Mucosa of descending colon (tissue), 3 donors: ENCODE results near the gene CLSTN2. TPM values are rescaled to one million over a fixed set of nuclear protein-coding genes. Genes with fewer than 3 reads are reported as not detected.

Experiments used
- ATAC-seq: fragments of 200-7000 bp; cut with Tn5 transposase; one replicate; pipeline ENCODE4 v1.9.1; 2020; ENCODE audit warnings: mild to moderate bottlenecking, moderate library complexity
- DNase-seq, 3 donors: peaks; one replicate each; pipeline ENCODE4 v3.0.0-alpha.2; 2020
- H3K36me3 ChIP-seq: fragments of 200-600 bp; one replicate; pipeline ENCODE4 v1.8.0; 2021; ENCODE audit warnings: low read depth, mild to moderate bottlenecking
- H3K4me1 ChIP-seq: fragments of 200-600 bp; one replicate; pipeline ENCODE4 v1.8.0; 2021; ENCODE audit warnings: low read depth, mild to moderate bottlenecking
- H3K4me3 ChIP-seq: fragments of 200-600 bp; one replicate; pipeline ENCODE4 v1.8.0; 2021; ENCODE audit warnings: mild to moderate bottlenecking
- H3K9me3 ChIP-seq: fragments of 200-600 bp; one replicate; pipeline ENCODE4 v1.8.0; 2021; ENCODE audit warnings: mild to moderate bottlenecking
- intact Hi-C, 2 donors: fragments of 100-400 bp; cut with DNase I in 1 of 2; cut with micrococcal nuclease in 1 of 2; formaldehyde crosslinking; loops; one replicate each; pipeline versions ENCODE4 v1.11.0 to v1.11.1; 2022; cut with DNase I, micrococcal nuclease
- total RNA-seq, 3 donors: library from RNA; stranded (reverse); fragmentation: NEBNext Ultra II Directional in 2 of 3; extraction: Animal tissue kit (Norgen Biotek cat#: 25700) in 2 of 3; gene quantifications; one replicate each; pipeline versions ENCODE4 v1.2.1 to v1.2.4, GENCODE V29; 2021 to 2023
- TF ChIP-seq, protein P1 (sequence below): fragments of 200-600 bp; IDR thresholded peaks from one replicate; pipeline ENCODE4 v1.8.0; 2022; ENCODE audit warnings: antibody characterized with exemption, mild to moderate bottlenecking
- donor health status: DM: no; HTN: no; CAD: no; lungs with moderate emphysema.
- donor health status: DM: no; HTN: no; CAD: no.
- donor health status: DM: no; HTN: yes; CAD: no.

Gene CLSTN2
- total RNA-seq, 3 donors from 2014 or later = 0.90 to 5.3 (median 2.5) TPM

DNA sequence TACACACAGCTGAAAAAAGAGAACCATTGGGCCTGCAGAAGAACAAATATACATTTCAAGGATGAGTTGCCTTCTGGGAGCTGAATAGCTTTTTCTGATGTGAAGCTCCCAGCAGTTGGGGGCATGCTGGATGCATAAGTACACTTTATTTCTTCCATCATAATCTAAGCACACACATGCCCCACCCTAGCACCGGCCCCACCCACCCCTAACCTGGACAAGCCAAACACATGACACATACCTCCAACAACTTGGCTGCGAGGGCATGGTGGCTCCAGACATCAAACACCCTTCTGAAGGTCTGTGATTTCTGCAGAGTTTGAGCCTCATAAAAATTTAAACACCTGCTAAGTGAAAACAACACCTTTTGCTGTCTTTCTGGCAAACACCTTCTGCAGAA, 435.7 kb downstream of the CLSTN2 start:
- ATAC-seq (peak; percentile 66), DNase-seq (peak in 1 of 3 donors; percentile 19)
- TF ChIP-seq, protein P1, sequence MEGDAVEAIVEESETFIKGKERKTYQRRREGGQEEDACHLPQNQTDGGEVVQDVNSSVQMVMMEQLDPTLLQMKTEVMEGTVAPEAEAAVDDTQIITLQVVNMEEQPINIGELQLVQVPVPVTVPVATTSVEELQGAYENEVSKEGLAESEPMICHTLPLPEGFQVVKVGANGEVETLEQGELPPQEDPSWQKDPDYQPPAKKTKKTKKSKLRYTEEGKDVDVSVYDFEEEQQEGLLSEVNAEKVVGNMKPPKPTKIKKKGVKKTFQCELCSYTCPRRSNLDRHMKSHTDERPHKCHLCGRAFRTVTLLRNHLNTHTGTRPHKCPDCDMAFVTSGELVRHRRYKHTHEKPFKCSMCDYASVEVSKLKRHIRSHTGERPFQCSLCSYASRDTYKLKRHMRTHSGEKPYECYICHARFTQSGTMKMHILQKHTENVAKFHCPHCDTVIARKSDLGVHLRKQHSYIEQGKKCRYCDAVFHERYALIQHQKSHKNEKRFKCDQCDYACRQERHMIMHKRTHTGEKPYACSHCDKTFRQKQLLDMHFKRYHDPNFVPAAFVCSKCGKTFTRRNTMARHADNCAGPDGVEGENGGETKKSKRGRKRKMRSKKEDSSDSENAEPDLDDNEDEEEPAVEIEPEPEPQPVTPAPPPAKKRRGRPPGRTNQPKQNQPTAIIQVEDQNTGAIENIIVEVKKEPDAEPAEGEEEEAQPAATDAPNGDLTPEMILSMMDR = no peak
- no peaks in the 10 kb centered on the region for H3K4me1 ChIP-seq
- intact Hi-C loops = no loop called here
- no peak overlapping the region for H3K4me3 ChIP-seq
- H3K9me3 ChIP-seq = no peaks in the 10 kb centered on the region
- H3K36me3 ChIP-seq = no peaks in the 10 kb centered on the region

DNA sequence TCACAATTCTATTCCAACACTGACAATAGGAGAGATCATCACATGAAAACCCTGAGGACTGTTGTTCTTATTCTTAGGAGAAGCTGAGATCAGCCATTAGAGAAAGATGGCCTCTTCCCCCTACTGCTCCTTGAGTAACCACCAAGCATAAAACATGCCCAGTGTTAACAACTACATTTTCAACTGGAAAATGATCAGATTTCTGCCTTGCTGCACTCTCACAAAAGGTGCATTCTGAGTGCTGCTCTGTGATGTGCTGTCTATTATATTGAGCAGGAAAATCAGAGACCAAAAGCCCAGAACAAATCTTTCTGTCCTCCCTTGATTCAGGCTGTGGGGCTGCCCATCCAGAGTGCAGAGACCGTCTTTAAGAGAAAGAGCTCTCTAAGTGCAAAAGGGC, 438.2 kb downstream of the CLSTN2 start:
- ATAC-seq (no peak), DNase-seq (no peak)
- intact Hi-C loops = no loop called here
- Histone ChIP-seq H3K9me3 (no peaks in the 10 kb centered on the region), H3K36me3 (no peaks in the 10 kb centered on the region), H3K4me1 (no peaks in the 10 kb centered on the region), H3K4me3 (no peak overlapping the region)
- TF ChIP-seq, protein P1 = no peak

DNA sequence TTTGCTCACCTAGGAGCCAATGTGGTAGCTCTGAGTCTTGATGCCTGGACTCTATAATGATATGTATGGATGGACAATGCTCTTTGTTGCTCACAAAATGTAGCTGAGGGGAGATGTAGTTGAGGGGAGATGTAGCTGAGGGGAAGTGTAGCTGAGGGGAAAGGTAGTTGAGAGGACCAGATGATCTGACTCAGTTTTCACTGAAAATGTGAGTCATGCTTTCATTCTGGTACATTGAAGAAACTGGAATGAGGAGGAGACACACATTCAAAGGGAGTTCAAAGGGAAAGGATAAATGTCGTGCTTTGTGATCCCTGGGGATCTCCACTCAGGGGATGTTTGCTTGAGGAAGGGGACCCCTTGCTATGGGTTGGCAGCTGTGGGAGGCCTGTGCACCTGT, 440.0 kb downstream of the CLSTN2 start:
- DNase-seq = no peak
- Histone ChIP-seq H3K4me3 (no peak overlapping the region), H3K4me1 (no peaks in the 10 kb centered on the region), H3K9me3 (no peaks in the 10 kb centered on the region), H3K36me3 (no peaks in the 10 kb centered on the region)
- intact Hi-C loops = no loop called here
- ATAC-seq = no peak
- TF ChIP-seq, protein P1 = no peak

DNA sequence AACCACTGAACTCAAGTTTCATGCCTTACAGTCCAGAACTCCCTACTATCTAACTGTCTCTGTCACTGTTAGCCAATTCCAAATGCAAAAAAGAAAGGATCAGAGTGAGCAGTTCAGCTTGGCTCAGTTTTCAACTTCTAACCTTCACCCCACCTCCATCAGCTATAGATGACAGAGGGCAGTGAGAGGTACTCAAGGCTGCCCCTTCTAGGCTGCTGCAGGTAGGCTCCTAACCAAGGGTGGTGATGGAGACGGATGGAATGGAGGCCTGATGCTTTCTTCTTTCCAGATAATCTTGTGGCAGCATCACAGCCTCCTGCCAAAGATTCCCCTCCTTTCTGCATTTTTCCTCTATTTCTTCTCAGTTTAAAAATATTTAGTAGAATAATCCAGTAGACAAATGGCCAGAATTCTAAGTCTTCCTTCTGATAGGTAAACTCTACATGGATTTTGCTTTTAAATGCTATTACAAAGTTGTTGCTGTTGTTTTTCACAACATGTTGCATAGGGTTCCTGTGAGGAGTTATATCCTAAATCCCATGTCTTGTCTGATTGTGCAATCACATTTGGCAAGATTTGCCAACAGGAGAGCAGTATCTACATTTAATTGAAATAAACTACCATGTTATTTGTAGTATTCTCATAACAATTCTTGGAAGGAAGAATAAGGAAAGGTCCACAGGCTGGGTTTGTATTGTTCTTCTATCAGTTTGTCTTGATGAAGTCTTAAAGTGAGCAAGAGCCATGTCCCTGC, 441.3 kb downstream of the CLSTN2 start:
- H3K4me1 ChIP-seq = no peaks in the 10 kb centered on the region
- TF ChIP-seq, protein P1 = no peak
- H3K4me3 ChIP-seq = no peak overlapping the region
- ATAC-seq (no peak), DNase-seq (no peak)
- intact Hi-C loops = no loop called here
- no peaks in the 10 kb centered on the region for H3K9me3 ChIP-seq
- no peaks in the 10 kb centered on the region for H3K36me3 ChIP-seq

DNA sequence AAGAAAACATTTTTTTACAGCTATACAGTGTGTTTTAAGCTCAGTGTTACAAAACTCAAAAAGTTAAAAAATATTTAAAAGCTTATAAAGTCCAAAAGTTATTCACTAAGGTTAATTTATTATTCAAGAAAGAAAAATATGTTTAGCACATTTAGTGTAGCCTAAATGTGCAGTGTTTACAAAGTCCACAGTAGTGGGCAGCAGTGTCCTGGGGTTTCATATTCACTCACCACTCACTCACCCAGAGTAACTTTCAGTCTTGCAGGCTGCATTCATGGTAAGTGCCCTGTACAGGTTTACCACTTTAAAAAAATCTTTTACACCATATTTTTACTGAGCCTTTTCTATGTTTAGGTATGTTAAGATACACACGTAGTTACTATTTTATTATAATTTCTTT, 442.7 kb downstream of the CLSTN2 start:
- intact Hi-C loops = no loop called here
- H3K4me3 ChIP-seq = no peak overlapping the region
- TF ChIP-seq, protein P1 = no peak
- H3K36me3 ChIP-seq = no peaks in the 10 kb centered on the region
- ATAC-seq = no peak
- H3K4me1 ChIP-seq = no peaks in the 10 kb centered on the region
- no peaks in the 10 kb centered on the region for H3K9me3 ChIP-seq
- no peak for DNase-seq
